Measurements from ENCODE around the gene GTF2B. TPM values are rescaled to one million over a fixed set of nuclear protein-coding genes. Genes with fewer than 3 reads are reported as not detected.
"Not testable (repeated sequence)": the region's sequence is repeated elsewhere in the genome, so short reads cannot be mapped to it uniquely, and the experiment has no call there.

GTF2B gene
- total RNA-seq, 1 donor from 2014 or later = 28.3 TPM

DNA sequence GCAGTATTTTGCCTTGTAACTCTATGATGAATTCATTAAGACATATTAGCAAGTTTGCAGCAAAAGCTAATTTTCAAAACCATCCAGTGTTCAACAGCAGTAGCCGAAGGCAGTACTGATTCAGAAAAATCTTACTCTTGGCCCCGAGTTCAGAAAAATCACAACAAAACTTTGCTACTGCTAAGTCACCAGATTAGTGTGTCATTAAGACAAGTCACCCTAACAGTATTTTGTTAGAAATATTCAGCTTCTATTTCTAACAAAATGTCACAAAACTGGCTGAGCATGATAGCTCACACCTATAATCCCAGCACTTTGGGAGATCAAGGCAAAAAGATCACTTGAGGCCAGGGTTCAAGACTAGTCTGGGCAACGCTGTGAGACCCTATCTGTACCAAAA lies 8.2 kb downstream of the GTF2B start:
- Histone ChIP-seq H3K9me3 (ENCODE audit: insufficient read depth, low read depth, low read length) (no peaks in the 10 kb centered on the region), H3K4me1 (ENCODE audit: insufficient read depth, low read length) (no peaks in the 10 kb centered on the region), H3K27ac (ENCODE audit: low read depth, low read length) (no peak overlapping the region), H3K4me2 (ENCODE audit: low read length) (no peak overlapping the region), H3K36me3 (ENCODE audit: insufficient read depth, low read length) (peaks cover 28% of the 10 kb centered on the region), H3K79me2 (ENCODE audit: insufficient read depth, low read length) (peaks cover 62% of the 10 kb centered on the region), H3K4me3 (ENCODE audit: insufficient read depth, low read depth, low read length) (no peak overlapping the region), H2AFZ (ENCODE audit: low read depth, low read length) (no peak overlapping the region), H3K9ac (ENCODE audit: low read length) (no peak overlapping the region), H3K27me3 (ENCODE audit: insufficient read depth, low read length) (no peaks in the 10 kb centered on the region), H4K20me1 (ENCODE audit: insufficient read depth, low read length) (peaks cover 27% of the 10 kb centered on the region)
- H3K4me1 Mint-ChIP-seq (ENCODE audit: low read depth, unreplicated experiment) = peaks cover 16% of the 10 kb centered on the region
- H3K36me3 Mint-ChIP-seq (ENCODE audit: low read depth, unreplicated experiment) = peaks cover 7% of the 10 kb centered on the region
- DNase-seq (ENCODE audit: low read depth) (no peak), FAIRE-seq (no peak)
- H3K27me3 Mint-ChIP-seq (ENCODE audit: low read depth, unreplicated experiment) = no peaks in the 10 kb centered on the region
- H3K9me3 Mint-ChIP-seq (ENCODE audit: unreplicated experiment) = no peaks in the 10 kb centered on the region
- TF ChIP-seq CTCF (IDR thresholded peaks at IDR 0.05; ENCODE audit: insufficient read depth, low read depth, low read length) (no peak), EZH2 (IDR thresholded peaks at IDR 0.05; ENCODE audit: insufficient read depth, low read length) (no peak)
- H3K27ac Mint-ChIP-seq (ENCODE audit: unreplicated experiment) = no peak overlapping the region
- no peak overlapping the region for H3K4me3 Mint-ChIP-seq (ENCODE audit: unreplicated experiment)

GRCh38 chr1:88880717-88881116 lies 10.7 kb downstream of the GTF2B start:
- H3K4me1 ChIP-seq (ENCODE audit: insufficient read depth, low read length); H3K9me3 Mint-ChIP-seq (ENCODE audit: unreplicated experiment); FAIRE-seq; H3K27me3 Mint-ChIP-seq (ENCODE audit: low read depth, unreplicated experiment); H3K27ac ChIP-seq (ENCODE audit: low read depth, low read length); H3K4me3 ChIP-seq (ENCODE audit: insufficient read depth, low read depth, low read length); H3K27me3 ChIP-seq (ENCODE audit: insufficient read depth, low read length); H3K36me3 Mint-ChIP-seq (ENCODE audit: low read depth, unreplicated experiment); H3K4me2 ChIP-seq (ENCODE audit: low read length); H3K9ac ChIP-seq (ENCODE audit: low read length); H3K27ac Mint-ChIP-seq (ENCODE audit: unreplicated experiment); H3K9me3 ChIP-seq (ENCODE audit: insufficient read depth, low read depth, low read length); H2AFZ ChIP-seq (ENCODE audit: low read depth, low read length); H3K4me3 Mint-ChIP-seq (ENCODE audit: unreplicated experiment); DNase-seq (ENCODE audit: low read depth): not testable (repeated sequence)
- peaks cover 43% of the 10 kb centered on the region for H4K20me1 ChIP-seq (ENCODE audit: insufficient read depth, low read length)
- H3K36me3 ChIP-seq (ENCODE audit: insufficient read depth, low read length) = peaks cover 19% of the 10 kb centered on the region
- H3K4me1 Mint-ChIP-seq (ENCODE audit: low read depth, unreplicated experiment) = peaks cover 16% of the 10 kb centered on the region
- H3K79me2 ChIP-seq (ENCODE audit: insufficient read depth, low read length) = peaks cover 66% of the 10 kb centered on the region

DNA sequence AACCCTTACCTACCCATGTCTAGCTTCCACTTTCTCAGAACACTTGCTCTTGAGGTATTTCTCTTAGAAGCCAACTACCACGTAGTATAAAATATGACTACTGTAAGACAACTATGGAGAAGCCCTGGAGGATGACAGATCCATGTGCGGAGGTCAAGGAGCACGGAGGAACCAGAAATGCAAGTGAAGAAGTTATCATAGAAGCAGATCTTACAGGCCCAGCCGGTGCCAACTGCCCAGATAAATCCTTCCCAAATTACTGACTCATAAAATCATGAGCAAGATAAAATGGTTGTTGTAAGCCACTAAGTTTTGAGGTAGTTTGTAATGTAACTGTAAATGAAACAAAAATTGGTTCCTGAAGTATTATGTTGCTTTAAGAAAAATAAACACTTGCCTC lies 12.6 kb downstream of the GTF2B start:
- no peaks in the 10 kb centered on the region for H3K27me3 Mint-ChIP-seq (ENCODE audit: low read depth, unreplicated experiment)
- H3K4me2 ChIP-seq (ENCODE audit: low read length) = no peak overlapping the region
- no peaks in the 10 kb centered on the region for H3K9me3 ChIP-seq (ENCODE audit: insufficient read depth, low read depth, low read length)
- H3K27ac ChIP-seq (ENCODE audit: low read depth, low read length) = no peak overlapping the region
- no peak overlapping the region for H3K4me3 ChIP-seq (ENCODE audit: insufficient read depth, low read depth, low read length)
- no peaks in the 10 kb centered on the region for H3K9me3 Mint-ChIP-seq (ENCODE audit: unreplicated experiment)
- peaks cover 15% of the 10 kb centered on the region for H3K4me1 Mint-ChIP-seq (ENCODE audit: low read depth, unreplicated experiment)
- H3K9ac ChIP-seq (ENCODE audit: low read length) = no peak overlapping the region
- no peak for FAIRE-seq
- no peaks in the 10 kb centered on the region for H3K4me1 ChIP-seq (ENCODE audit: insufficient read depth, low read length)
- TF ChIP-seq EZH2 (IDR thresholded peaks at IDR 0.05; ENCODE audit: insufficient read depth, low read length) = no peak
- no peak for TF ChIP-seq CTCF (IDR thresholded peaks at IDR 0.05; ENCODE audit: insufficient read depth, low read depth, low read length)
- H3K27ac Mint-ChIP-seq (ENCODE audit: unreplicated experiment) = no peak overlapping the region
- H4K20me1 ChIP-seq (ENCODE audit: insufficient read depth, low read length) = peaks cover 53% of the 10 kb centered on the region
- peaks cover 79% of the 10 kb centered on the region for H3K79me2 ChIP-seq (ENCODE audit: insufficient read depth, low read length)
- H2AFZ ChIP-seq (ENCODE audit: low read depth, low read length) = no peak overlapping the region
- H3K36me3 Mint-ChIP-seq (ENCODE audit: low read depth, unreplicated experiment) = peaks cover 3% of the 10 kb centered on the region
- no peaks in the 10 kb centered on the region for H3K27me3 ChIP-seq (ENCODE audit: insufficient read depth, low read length)
- DNase-seq (ENCODE audit: low read depth) = no peak
- H3K36me3 ChIP-seq (ENCODE audit: insufficient read depth, low read length) = peaks cover 10% of the 10 kb centered on the region
- no peak overlapping the region for H3K4me3 Mint-ChIP-seq (ENCODE audit: unreplicated experiment)

Measured in astrocyte (in vitro differentiated cells and primary cell).